K562 treated with DMSO at 1 percent for 12 hours (cell line): Measurements from ENCODE around the gene ESYT3. TPM values are rescaled to one million over a fixed set of nuclear protein-coding genes. Genes with fewer than 3 reads are reported as not detected.

Experiments used
- total RNA-seq: library from RNA; unstranded; fragments of 300-600 nt; gene quantifications from 2 replicates; pipeline ENCODE4 v1.2.3, GENCODE V29; 2022; ENCODE audit not compliant: insufficient read depth

Gene ESYT3
- not detected in 2 replicates for total RNA-seq

GRCh38 chr3:138434276-138434874 is at the start of gene ESYT3:
TSS of gene ESYT3 (plus strand) at chr3:138434616. CDS start at chr3:138434799, 183 bp downstream.

Other genes with a start within 250 kb of the ESYT3 start
- 4.6 and 11.4 TPM in 2 replicates for gene ARMC8, start 247.3 kb upstream of the ESYT3 start, total RNA-seq
- 2.1 TPM in 1 of 2 replicates, not detected in the other for gene NME9, start 104.8 kb upstream of the ESYT3 start, total RNA-seq
- 1.1 and 4.5 TPM in 2 replicates for gene MRAS, start 86.0 kb upstream of the ESYT3 start, total RNA-seq
- 9.0 and 18.4 TPM in 2 replicates for gene CEP70, start 159.6 kb downstream of the ESYT3 start, total RNA-seq
- gene FAIM, start 174.2 kb downstream of the ESYT3 start, total RNA-seq = 4.2 and 4.4 TPM in 2 replicates